ENCODE data around the gene NNAT.

- no peak for TF ChIP-seq GABPA (IDR thresholded peaks at IDR 0.05; ENCODE audit: low read depth)
- TF ChIP-seq CTCF (IDR thresholded peaks at IDR 0.05; ENCODE audit: insufficient read depth, low read length): no peak
Measured at GRCh38 chr20:37552415-37552814, 31.4 kb downstream of the NNAT start.

Measured in HL-60 (cell line).